Measurements from ENCODE around the gene TDRD3.
"Not testable (repeated sequence)": the region's sequence is repeated elsewhere in the genome, so short reads cannot be mapped to it uniquely, and the experiment has no call there.

The TDRD3 gene

GRCh38 chr13:60396783-60397703, at the start of gene TDRD3:
TDRD3 (plus strand) TSS chr13:60397220; CDS start chr13:60397365, 145 bp downstream.
- peak; percentile 57 for DNase-seq (ENCODE audit: low spot score)

GRCh38 chr13:60347690-60348089, 49.3 kb upstream of the TDRD3 start:
- no peak for DNase-seq (ENCODE audit: low spot score)

GRCh38 chr13:60348097-60348496, 48.9 kb upstream of the TDRD3 start:
- no peak for DNase-seq (ENCODE audit: low spot score)

GRCh38 chr13:60351326-60351725, 45.7 kb upstream of the TDRD3 start:
- DNase-seq (ENCODE audit: low spot score): no peak

- DNase-seq (ENCODE audit: low spot score): no peak
Measured at GRCh38 chr13:60351855-60352615, 45.0 kb upstream of the TDRD3 start.

- DNase-seq (ENCODE audit: low spot score): no peak
Measured at GRCh38 chr13:60352644-60353043, 44.4 kb upstream of the TDRD3 start.

GRCh38 chr13:60355056-60355455, 42.0 kb upstream of the TDRD3 start:
- no peak for DNase-seq (ENCODE audit: low spot score)

- DNase-seq (ENCODE audit: low spot score): no peak
Measured at GRCh38 chr13:60356970-60357369, 40.0 kb upstream of the TDRD3 start.

- DNase-seq (ENCODE audit: low spot score): no peak
Measured at GRCh38 chr13:60358453-60358852, 38.6 kb upstream of the TDRD3 start.

GRCh38 chr13:60363288-60363687, 33.7 kb upstream of the TDRD3 start:
- DNase-seq (ENCODE audit: low spot score): no peak

- no peak for DNase-seq (ENCODE audit: low spot score)
Measured at GRCh38 chr13:60369242-60369641, 27.8 kb upstream of the TDRD3 start.

- DNase-seq (ENCODE audit: low spot score): no peak
Measured at GRCh38 chr13:60370343-60370742, 26.7 kb upstream of the TDRD3 start.

GRCh38 chr13:60372141-60372540, 24.9 kb upstream of the TDRD3 start:
- no peak for DNase-seq (ENCODE audit: low spot score)

GRCh38 chr13:60379282-60379681, 17.7 kb upstream of the TDRD3 start:
- not testable (repeated sequence) for DNase-seq (ENCODE audit: low spot score)

- DNase-seq (ENCODE audit: low spot score): no peak
Measured at GRCh38 chr13:60379837-60380565, 17.0 kb upstream of the TDRD3 start.

GRCh38 chr13:60384911-60385310, 12.1 kb upstream of the TDRD3 start:
- no peak for DNase-seq (ENCODE audit: low spot score)

GRCh38 chr13:60386250-60386649, 10.8 kb upstream of the TDRD3 start:
- no peak for DNase-seq (ENCODE audit: low spot score)

- no peak for DNase-seq (ENCODE audit: low spot score)
Measured at GRCh38 chr13:60392131-60392530, 4.9 kb upstream of the TDRD3 start.

- peak; percentile 79 for DNase-seq (ENCODE audit: low spot score)
Measured at GRCh38 chr13:60395971-60396782, 843 bp upstream of the TDRD3 start.

- peak; percentile 25 for DNase-seq (ENCODE audit: low spot score)
Measured at GRCh38 chr13:60397704-60398378, 821 bp downstream of the TDRD3 start.

- no peak for DNase-seq (ENCODE audit: low spot score)
Measured at GRCh38 chr13:60398379-60398891, 1.4 kb downstream of the TDRD3 start.

All from HuH-7 (cell line).